Activated CD4-positive, alpha-beta T cell treated with anti-CD3 and anti-CD28 coated beads, Interleukin-2, Interleukin-6, amounts not matched to agents 100 ng/mL and 50 ng/mL, durations not matched to agents 16 hours and 8 hours (primary cell): ENCODE results near the gene WDR83.
"Not testable (repeated sequence)": the region's sequence is repeated elsewhere in the genome, so short reads cannot be mapped to it uniquely, and the experiment has no call there.

Experiments
- DNase-seq: peaks from one replicate; pipeline ENCODE4 v3.0.0-alpha.2; 2020

The WDR83 gene

GRCh38 chr19:12687496-12688196, 21.0 kb downstream of the WDR83 start, which contains the start of gene GNG14:
Gene GNG14 (plus strand): TSS chr19:12687998. CDS start chr19:12688049, 51 bp downstream.
- no peak for DNase-seq

- DNase-seq: no peak
Measured at GRCh38 chr19:12689012-12689411, 22.4 kb downstream of the WDR83 start.

GRCh38 chr19:12689581-12690216, 23.1 kb downstream of the WDR83 start:
- no peak for DNase-seq

DNA sequence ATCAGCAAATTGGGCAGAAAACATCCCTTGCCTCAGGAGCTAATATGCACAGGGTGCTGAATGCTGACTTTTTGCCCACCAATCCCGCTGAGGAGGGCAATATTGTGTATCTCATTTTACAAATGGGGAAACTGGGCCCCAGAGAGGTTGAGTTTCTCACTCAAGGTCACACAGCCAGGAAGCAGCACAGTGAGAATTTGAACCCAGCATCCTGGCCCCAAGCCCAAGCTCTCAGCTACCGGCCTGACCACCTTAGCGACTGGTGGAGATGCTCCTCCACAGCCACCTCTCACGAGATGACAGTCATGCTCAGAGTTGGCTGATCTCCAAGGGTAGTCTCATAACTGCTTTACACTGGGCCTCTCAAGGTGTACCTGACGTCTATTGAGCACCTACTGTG, 26.4 kb downstream of the WDR83 start:
- DNase-seq: no peak

- DNase-seq: no peak
Measured at GRCh38 chr19:12694641-12695040, 28.0 kb downstream of the WDR83 start.

DNA sequence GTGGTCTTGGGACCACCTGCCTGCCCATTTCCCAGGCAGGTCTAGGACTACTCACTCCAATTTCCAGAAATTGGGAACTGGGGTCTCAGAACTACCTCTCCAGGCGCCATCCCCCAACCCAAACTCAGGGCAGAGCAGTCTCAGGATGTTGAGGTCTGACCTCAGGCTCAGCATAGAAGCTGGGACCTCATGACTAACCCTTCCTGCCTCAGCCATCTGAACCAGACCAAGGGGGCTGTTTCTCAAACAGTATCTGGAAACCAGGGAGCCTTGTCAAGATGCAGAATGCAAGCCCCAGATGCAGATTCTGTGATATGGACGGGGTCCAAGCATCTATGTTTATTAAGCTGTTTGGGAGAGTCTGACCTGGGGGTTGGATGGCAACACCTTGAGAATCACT, 28.5 kb downstream of the WDR83 start:
- DNase-seq: peak; percentile 29

DNA sequence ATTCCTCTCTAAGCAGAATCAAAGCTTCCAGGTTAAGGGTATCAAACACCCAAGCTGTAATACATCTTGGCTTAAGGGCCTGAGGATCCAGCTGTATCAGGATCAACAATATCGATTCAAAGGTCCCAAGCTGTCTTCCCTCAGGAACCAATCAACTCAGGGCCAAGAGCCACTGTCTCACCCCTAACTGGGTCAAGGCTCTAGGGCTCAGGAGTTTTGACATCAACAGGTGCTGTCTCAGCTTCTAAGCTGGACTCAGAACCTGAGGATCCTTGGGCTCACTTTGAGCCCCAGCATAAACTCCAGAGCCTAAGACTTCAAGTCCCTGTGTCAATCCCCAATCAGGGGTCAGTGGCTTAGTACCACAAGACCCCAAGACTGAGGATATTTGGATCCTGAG, 28.9 kb downstream of the WDR83 start:
- DNase-seq: no peak

- peak; percentile 32 for DNase-seq
Measured at GRCh38 chr19:12695997-12696365, 29.4 kb downstream of the WDR83 start.

DNA sequence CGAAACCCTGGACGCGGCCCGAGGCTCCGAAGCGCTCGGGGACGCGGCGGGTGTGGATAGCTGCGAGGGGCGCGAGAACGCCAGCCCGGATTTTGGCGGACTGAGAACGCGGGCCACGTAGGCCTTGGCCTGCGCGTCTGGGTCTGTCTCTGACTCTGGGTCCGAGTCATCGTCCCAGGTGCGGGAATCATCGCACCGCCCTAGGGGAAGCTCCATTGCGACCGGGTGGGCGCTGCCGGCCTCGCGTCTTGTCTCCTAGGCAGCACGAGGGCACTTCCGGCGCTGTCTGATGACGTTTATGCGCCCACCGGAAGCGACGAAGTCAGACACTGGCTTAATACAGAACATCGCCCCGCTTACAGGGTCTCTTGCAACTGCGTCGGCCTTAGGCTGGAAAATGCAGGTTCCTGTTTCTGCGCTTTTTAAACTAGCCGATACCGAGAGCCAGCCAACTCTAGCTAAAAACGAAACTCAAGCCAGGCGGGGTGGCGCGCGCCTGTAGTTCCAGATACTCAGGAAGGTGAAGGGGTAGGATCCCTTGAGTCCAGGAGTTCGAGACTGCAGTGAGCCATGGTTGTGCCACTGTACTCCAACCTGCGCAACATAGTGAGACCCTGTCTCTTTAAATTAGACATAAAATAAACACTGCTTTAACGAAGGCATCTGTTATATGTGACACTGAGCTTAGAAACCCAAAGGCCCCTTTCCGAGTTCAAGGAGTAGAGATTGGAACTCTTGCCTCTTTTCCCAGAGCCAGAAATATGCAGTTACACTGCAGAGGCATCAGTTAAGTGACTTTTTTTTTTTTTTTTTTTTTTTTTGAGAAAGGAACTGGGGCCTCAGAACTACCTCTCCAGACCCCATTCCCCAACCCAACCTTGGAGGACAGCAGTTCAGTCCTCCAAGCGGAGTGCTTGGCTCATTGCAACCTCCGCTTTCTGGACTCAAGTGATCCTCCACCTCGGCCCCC, 30.0 kb downstream of the WDR83 start, which contains the start of gene FBXW9:
TSS of gene FBXW9 (minus strand) at position 266 of the 970 bp plus-strand sequence. CDS start at position 216, 50 bp downstream.
- peak; percentile 96 for DNase-seq

- DNase-seq: not testable (repeated sequence)
Measured at GRCh38 chr19:12697425-12697824, 30.8 kb downstream of the WDR83 start.

- no peak for DNase-seq
Measured at GRCh38 chr19:12698138-12698537, 31.5 kb downstream of the WDR83 start.

DNA sequence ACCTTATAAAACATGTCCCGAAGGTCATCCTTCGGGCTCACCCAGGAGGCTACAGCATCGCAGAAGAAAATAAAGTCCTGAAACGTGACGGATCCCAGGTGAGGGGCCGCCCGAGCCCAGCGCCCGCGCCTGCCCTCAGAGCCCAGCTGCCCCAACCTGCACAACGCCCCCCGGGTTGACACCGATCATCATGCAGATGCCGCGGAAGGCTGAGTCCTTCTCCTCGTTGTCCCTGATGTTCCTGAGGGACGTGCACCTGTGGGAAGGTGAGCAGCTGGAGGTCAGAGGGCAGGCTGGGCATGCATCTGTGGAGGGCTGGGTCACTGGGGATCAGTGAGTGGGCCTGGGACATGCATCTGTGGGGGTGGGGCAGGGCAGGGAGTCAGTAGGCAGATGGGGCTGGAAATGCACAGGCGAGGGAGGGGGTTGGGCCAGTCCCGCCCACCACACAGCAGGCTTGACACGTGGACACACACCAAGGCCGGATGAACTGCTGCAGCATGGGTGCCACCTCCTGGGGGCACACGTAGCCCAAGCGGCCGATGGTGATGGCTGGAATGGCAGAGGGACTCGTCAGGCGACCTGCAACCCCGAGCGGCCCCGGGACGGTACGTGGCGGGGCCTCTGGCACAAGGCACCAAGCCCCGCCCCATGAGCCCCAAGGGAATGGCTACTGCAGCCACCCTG, 35.1 kb downstream of the WDR83 start:
- DNase-seq: no peak

- DNase-seq: peak; percentile 44
Measured at GRCh38 chr19:12703046-12703445, 36.4 kb downstream of the WDR83 start.

DNA sequence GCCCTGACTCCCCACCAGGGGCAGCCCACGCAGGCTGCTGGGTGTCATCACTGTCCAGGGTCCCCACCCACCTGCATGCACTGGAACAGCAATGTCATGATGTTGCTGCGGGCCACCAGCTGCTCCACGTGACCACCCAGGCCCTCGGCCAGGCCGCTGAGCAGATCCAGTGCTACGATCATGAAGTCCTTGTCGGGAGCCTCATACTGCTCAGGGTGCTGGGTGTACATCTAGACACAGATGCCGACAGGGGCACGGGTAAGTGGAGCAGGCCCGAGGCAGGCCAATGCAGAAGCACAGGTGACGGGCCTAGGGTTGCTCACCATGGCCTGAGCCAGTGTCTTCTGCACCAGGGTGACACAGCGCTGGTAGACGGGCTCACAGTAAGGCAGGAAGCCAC, 38.6 kb downstream of the WDR83 start:
- no peak for DNase-seq

GRCh38 chr19:12705654-12706331, 39.2 kb downstream of the WDR83 start:
- DNase-seq: no peak

DNA sequence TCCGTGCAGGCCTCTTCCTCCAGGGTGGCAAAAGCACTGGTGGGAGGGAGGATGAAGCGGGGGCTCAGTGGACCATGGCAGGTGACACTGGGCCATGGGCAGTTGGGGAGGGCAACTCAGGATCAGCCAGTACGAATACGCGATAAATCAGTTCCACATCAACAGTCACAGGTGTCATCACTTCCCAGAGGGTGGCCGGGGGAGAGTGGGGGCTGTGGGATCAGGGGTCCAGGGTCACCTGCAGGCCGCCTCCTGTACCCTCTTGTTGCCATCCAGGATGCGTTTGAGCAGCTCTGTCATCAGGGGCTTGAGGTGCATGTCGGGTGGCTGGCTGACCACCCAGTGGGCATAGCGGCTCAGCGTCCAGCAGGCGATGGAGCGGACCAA, 39.7 kb downstream of the WDR83 start:
- no peak for DNase-seq

DNA sequence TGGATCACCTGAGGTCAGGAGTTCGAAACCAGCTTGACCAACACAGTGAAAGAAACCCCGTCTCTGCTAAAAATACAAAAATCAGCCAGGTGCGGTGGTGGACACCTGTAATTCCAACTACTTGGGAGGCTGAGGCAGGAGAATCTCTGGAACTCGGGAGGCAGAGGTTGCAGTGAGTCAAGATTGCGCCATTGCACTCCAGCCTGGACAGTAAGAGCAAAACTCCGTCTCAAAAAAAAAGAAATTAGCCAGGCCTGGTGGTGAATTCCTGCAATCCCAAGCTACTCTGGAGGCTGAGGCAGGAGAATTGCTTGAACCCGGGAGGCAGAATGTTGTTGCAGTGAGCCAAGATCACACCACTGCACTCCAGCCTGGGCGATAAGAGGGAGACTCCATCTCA, 42.0 kb downstream of the WDR83 start:
- DNase-seq: no peak

GRCh38 chr19:12711187-12711586, 44.6 kb downstream of the WDR83 start:
- no peak for DNase-seq

- not testable (repeated sequence) for DNase-seq
Measured at GRCh38 chr19:12712077-12712476, 45.5 kb downstream of the WDR83 start.

- DNase-seq: not testable (repeated sequence)
Measured at GRCh38 chr19:12713304-12713703, 46.7 kb downstream of the WDR83 start.

DNA sequence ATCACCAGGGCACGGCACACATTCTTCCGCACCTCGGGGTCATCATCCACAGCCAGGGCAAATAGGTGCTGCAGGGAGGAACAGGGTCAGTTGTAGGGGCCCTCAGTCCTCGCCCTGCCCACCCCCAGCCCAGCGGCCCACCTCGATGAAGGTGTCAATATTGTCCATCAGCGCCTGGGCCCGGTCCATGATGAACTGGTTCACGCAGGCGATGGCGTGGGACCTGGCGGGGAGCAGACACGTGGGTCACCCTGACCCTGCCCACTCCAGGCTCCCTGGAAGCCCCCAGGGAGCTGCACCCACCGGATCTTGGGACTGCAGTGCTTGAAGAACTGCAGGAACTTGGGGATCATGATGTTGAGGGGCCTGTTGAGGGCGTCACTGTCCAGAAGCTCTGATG, 48.5 kb downstream of the WDR83 start:
- no peak for DNase-seq

GRCh38 chr19:12715929-12716328, 49.3 kb downstream of the WDR83 start:
- no peak for DNase-seq
